ENCODE data around the gene RAD51B. TPM values are rescaled to one million over a fixed set of nuclear protein-coding genes. Genes with fewer than 3 reads are reported as not detected.

The RAD51B gene
- total and polyA plus RNA-seq, 9 of the 15 experiments (the other 6 are each of a cell fraction or from before 2014, with no cell fraction given), result 8.5 to 17.3 (median 11.3) TPM

DNA sequence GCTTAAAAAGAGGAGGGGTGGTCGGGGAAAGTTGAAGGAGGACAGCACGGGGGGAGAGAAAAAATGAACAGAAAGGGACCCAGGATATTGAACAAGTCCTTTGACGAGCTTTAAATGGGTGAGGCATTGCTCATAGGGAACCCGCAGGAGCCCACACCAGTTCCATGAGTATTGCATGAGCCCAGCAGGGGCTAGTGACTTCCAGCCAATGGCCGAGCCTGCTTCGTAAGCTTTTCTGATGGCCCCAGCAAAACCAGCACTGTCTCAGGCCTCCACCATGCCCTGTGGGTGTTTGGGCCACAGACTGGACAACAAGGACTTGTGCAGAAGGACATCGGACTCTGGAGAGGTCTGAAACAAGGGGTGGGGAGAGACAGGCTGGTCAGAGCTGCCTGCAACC lies 863.7 kb downstream of the RAD51B start:
- Histone ChIP-seq H3K4me2 (ENCODE audit: insufficient read depth, low read length) (no peak overlapping the region), H3K27ac (ENCODE audit: extremely low read depth, low read depth, low read length) (peak overlapping the region; percentile 44; the same call in 1 of the 3 replicates), H3K9me1 (ENCODE audit: control insufficient read depth, insufficient read depth, low read length) (no peaks in the 10 kb centered on the region), H3K4me1 (replicated peaks in 1 of 2; ENCODE audit: control insufficient read depth in 2 of 2, insufficient read depth in 2 of 2, low read length in 2 of 2) (peaks cover 0 to 15% of the 10 kb centered on the region in 2 experiments; a peak in 3 of 5 replicates), H3K79me2 (ENCODE audit: control insufficient read depth, insufficient read depth, low read length) (no peaks in the 10 kb centered on the region), H3K9me3 (replicated peaks; ENCODE audit: control insufficient read depth, insufficient read depth, low read depth, low read length) (no peaks in the 10 kb centered on the region), H3K4me3 (no peak overlapping the region), H3K9ac (ENCODE audit: insufficient read depth in 1 of 2, low read depth in 2 of 2, low read length in 2 of 2) (peak overlapping the region in 1 of 2 experiments; percentile 48; a peak in 1 of 4 replicates), H3K27me3 (ENCODE audit: control insufficient read depth in 2 of 2, insufficient read depth in 2 of 2, low read length in 2 of 2) (no peaks in the 10 kb centered on the region), H4K20me1 (replicated peaks; ENCODE audit: control insufficient read depth, insufficient read depth, low read length) (no peaks in the 10 kb centered on the region), H3K36me3 (ENCODE audit: control insufficient read depth, insufficient read depth, low read length) (no peaks in the 10 kb centered on the region), H2AFZ (ENCODE audit: low read depth, low read length) (peak overlapping the region; percentile 66)
- ChIA-PET POLR2A (interaction anchor here (0.6 to 0.8 kb wide), 2 partner anchors 12 to 18 kb away, joined by 3 to 4 read pairs; no protein-coding TSS in a partner anchor), CTCF (ENCODE audit: low intra/inter-chr PET ratio) (no interaction called here)
- no peak; the same call in 2 of the 3 replicates for ATAC-seq
- in situ Hi-C loops (cut with MboI), result no loop called here
- intact Hi-C loops (cut with micrococcal nuclease), result no loop called here
- DNase-seq (ENCODE audit: extremely low read depth in 1 of 4, low spot score in 3 of 4), result no peak
- BruUV-seq (replicated peaks), result no TSS peak
- TF ChIP-seq HDGF (IDR thresholded peaks at IDR 0.05) (no peak), ZNF639 (CRISPR knock-in tag; conservative IDR thresholded peaks at IDR 0.05 in 1 of 2, IDR thresholded peaks at IDR 0.05 in 1 of 2) (0 out of 4 replicates have a peak, but pooled peaks of 1 of the 2 experiments have one; percentile 14)
- no peak for FAIRE-seq
- WGBS (ENCODE audit: insufficient coverage, low coverage, missing lambda C conversion rate), result 57% methylated on average over 7 of the region's 7 CpGs

Measured in K562 (cell line).